Trophoblast cell (in vitro differentiated cells and primary cell): ENCODE measurements around the gene CFAP20DC.
"Not testable (repeated sequence)": the region's sequence is repeated elsewhere in the genome, so short reads cannot be mapped to it uniquely, and the experiment has no call there.

Experiments used
- DNase-seq, 2 donors: peaks; one replicate each; pipeline ENCODE4 v3.0.0-alpha.2; 2016
- H2AFZ ChIP-seq: 2 replicates; pipeline ENCODE4 v1.6.1; 2013; ENCODE audit warnings: low read length, moderate library complexity, mild to moderate bottlenecking; ENCODE audit not compliant: insufficient read depth, poor library complexity
- H2AK5ac ChIP-seq: 2 replicates; pipeline ENCODE4 v1.6.1; 2013; ENCODE audit warnings: mild to moderate bottlenecking, low read length
- H2BK120ac ChIP-seq: 2 replicates; pipeline ENCODE4 v1.6.1; 2013; ENCODE audit warnings: low read length, mild to moderate bottlenecking, moderate library complexity; ENCODE audit not compliant: insufficient read depth, poor library complexity
- H2BK12ac ChIP-seq: 2 replicates; pipeline ENCODE4 v1.6.1; 2013; ENCODE audit warnings: mild to moderate bottlenecking, low read length, moderate library complexity
- H2BK5ac ChIP-seq: 2 replicates; pipeline ENCODE4 v1.6.1; 2013; ENCODE audit warnings: low read length, low read depth, moderate library complexity, mild to moderate bottlenecking; ENCODE audit not compliant: poor library complexity
- H3K14ac ChIP-seq: 2 replicates; pipeline ENCODE4 v1.6.1; 2013; ENCODE audit warnings: mild to moderate bottlenecking, low read length
- H3K18ac ChIP-seq: 2 replicates; pipeline ENCODE4 v1.6.1; 2013; ENCODE audit warnings: mild to moderate bottlenecking, low read length
- H3K23ac ChIP-seq: 2 replicates; pipeline ENCODE4 v1.6.1; 2013; ENCODE audit warnings: low read length
- H3K27ac ChIP-seq: 2 replicates; pipeline ENCODE4 v1.5.1; 2013; ENCODE audit warnings: low read depth, mild to moderate bottlenecking, inconsistent platforms, low read length, moderate library complexity
- H3K27me3 ChIP-seq: 2 replicates; pipeline ENCODE4 v1.6.1; 2013; ENCODE audit warnings: inconsistent platforms, mild to moderate bottlenecking, low read length, moderate library complexity; ENCODE audit not compliant: insufficient read depth
- H3K36me3 ChIP-seq, 2 experiments: 1 replicate in 1 of 2; 2 replicates in 1 of 2; pipeline ENCODE4 v1.6.1; 2013; ENCODE audit warnings: low read length in 2 of 2, mild to moderate bottlenecking in 2 of 2, moderate library complexity in 1 of 2; ENCODE audit not compliant: insufficient read depth in 2 of 2, control insufficient read depth in 1 of 2
- H3K4ac ChIP-seq: 2 replicates; pipeline ENCODE4 v1.6.1; 2013; ENCODE audit warnings: low read depth, mild to moderate bottlenecking, low read length, moderate library complexity
- H3K4me1 ChIP-seq, 2 experiments: 1 replicate in 1 of 2; 2 replicates in 1 of 2; pipeline ENCODE4 v1.6.1; 2013; ENCODE audit warnings: low read length in 2 of 2, mild to moderate bottlenecking in 2 of 2, moderate library complexity in 1 of 2; ENCODE audit not compliant: insufficient read depth in 2 of 2, control insufficient read depth in 1 of 2
- H3K4me2 ChIP-seq: 2 replicates; pipeline ENCODE4 v1.6.1; 2013; ENCODE audit warnings: inconsistent platforms, mild to moderate bottlenecking, low read length, moderate library complexity
- H3K4me3 ChIP-seq: 2 replicates; pipeline ENCODE4 v1.5.1; 2013; ENCODE audit warnings: mild to moderate bottlenecking, low read depth, low read length, inconsistent platforms
- H3K79me1 ChIP-seq: one replicate; pipeline ENCODE4 v1.6.1; 2013; ENCODE audit warnings: low read length
- H3K79me2 ChIP-seq: 2 replicates; pipeline ENCODE4 v1.6.1; 2013; ENCODE audit warnings: low read length, mild to moderate bottlenecking; ENCODE audit not compliant: control insufficient read depth, insufficient read depth, poor library complexity
- H3K9ac ChIP-seq: 2 replicates; pipeline ENCODE4 v1.6.1; 2013; ENCODE audit warnings: mild to moderate bottlenecking, low read length
- H3K9me3 ChIP-seq: 2 replicates; pipeline ENCODE4 v1.6.1; 2013; ENCODE audit warnings: low read depth, mild to moderate bottlenecking, control low read depth, inconsistent platforms, low read length; ENCODE audit not compliant: insufficient read depth
- H4K12ac ChIP-seq: 2 replicates; pipeline ENCODE4 v1.6.1; 2013; ENCODE audit warnings: low read depth, mild to moderate bottlenecking, low read length, moderate library complexity
- H4K8ac ChIP-seq: 2 replicates; pipeline ENCODE4 v1.6.1; 2013; ENCODE audit warnings: low read depth, mild to moderate bottlenecking, low read length, moderate library complexity
- H4K91ac ChIP-seq: one replicate; pipeline ENCODE4 v1.6.1; 2013; ENCODE audit warnings: low read depth, mild to moderate bottlenecking, low read length, moderate library complexity
- WGBS: extraction: QIAGEN DNeasy Blood & Tissue Kit; methylation state at CpG from one replicate; pipeline ENCODE4 v1.1.7; 2013; ENCODE audit warnings: missing lambda C conversion rate; ENCODE audit not compliant: insufficient read length, insufficient coverage; ENCODE audit errors: extremely low coverage; 5-methylcytosine and 5-hydroxymethylcytosine counted together

Gene CFAP20DC

GRCh38 chr3:58695284-58695683, 354.5 kb downstream of the CFAP20DC start:
- H4K12ac ChIP-seq, H3K14ac ChIP-seq, H2AK5ac ChIP-seq, H3K36me3 ChIP-seq, H3K23ac ChIP-seq, H3K27ac ChIP-seq, H3K79me2 ChIP-seq, H3K18ac ChIP-seq, H3K9me3 ChIP-seq, H4K8ac ChIP-seq, H3K27me3 ChIP-seq, H3K4ac ChIP-seq, DNase-seq, H3K4me2 ChIP-seq, H2BK120ac ChIP-seq, H3K4me3 ChIP-seq, H2AFZ ChIP-seq, H4K91ac ChIP-seq, H3K79me1 ChIP-seq, H2BK12ac ChIP-seq, H3K4me1 ChIP-seq, H3K9ac ChIP-seq, H2BK5ac ChIP-seq: not testable (repeated sequence)
- no CpG with 5 or more reads among the region's 4 CpGs for WGBS

- no peaks in the 10 kb centered on the region for H3K4me1 ChIP-seq
- H3K36me3 ChIP-seq, result no peaks in the 10 kb centered on the region
- H3K79me1 ChIP-seq, result no peaks in the 10 kb centered on the region
- peaks cover 4% of the 10 kb centered on the region for H3K9me3 ChIP-seq
- no peak overlapping the region for H3K9ac ChIP-seq
- H4K12ac ChIP-seq, result no peak overlapping the region
- no peak overlapping the region for H3K14ac ChIP-seq
- no peak overlapping the region for H2AFZ ChIP-seq
- no peak overlapping the region for H3K18ac ChIP-seq
- H3K27me3 ChIP-seq, result no peaks in the 10 kb centered on the region
- H2BK12ac ChIP-seq, result no peak overlapping the region
- H3K4ac ChIP-seq, result no peak overlapping the region
- no peak overlapping the region for H3K27ac ChIP-seq
- no peak overlapping the region for H3K23ac ChIP-seq
- WGBS, result no CpG with 5 or more reads among the region's 7 CpGs
- no peak overlapping the region for H2AK5ac ChIP-seq
- no peak overlapping the region for H4K8ac ChIP-seq
- H3K4me3 ChIP-seq, result no peak overlapping the region
- no peak overlapping the region for H2BK5ac ChIP-seq
- H3K79me2 ChIP-seq, result no peaks in the 10 kb centered on the region
- no peak overlapping the region for H3K4me2 ChIP-seq
- H4K91ac ChIP-seq, result no peak overlapping the region
- H2BK120ac ChIP-seq, result no peak overlapping the region
- DNase-seq, result no peak
Measured at GRCh38 chr3:58693940-58694850, 355.6 kb downstream of the CFAP20DC start.

DNA sequence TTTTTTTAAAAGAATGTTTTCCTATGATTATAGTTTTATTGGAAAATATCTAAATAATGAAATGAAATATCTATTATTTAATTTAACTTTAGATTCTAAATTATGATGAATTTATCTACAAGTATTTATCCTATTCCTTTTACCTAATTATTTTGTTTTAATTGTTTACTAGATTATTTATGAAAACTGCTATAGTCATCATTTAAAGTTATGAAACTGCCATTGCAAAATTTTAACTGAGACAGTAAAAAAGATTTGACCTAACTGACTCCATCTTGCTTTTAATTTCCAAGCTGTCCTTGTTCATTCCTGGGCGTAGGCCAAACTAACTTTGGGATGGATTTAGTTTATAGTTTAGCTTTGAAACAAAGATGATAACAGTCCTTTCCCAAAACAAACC, 357.3 kb downstream of the CFAP20DC start:
- Histone ChIP-seq H3K23ac (no peak overlapping the region), H2BK5ac (no peak overlapping the region)
- DNase-seq, result no peak

More for the DNA sequence above, 357.3 kb downstream of the CFAP20DC start:
- Histone ChIP-seq H3K36me3 (no peaks in the 10 kb centered on the region), H4K91ac (no peak overlapping the region), H4K12ac (no peak overlapping the region), H3K79me1 (no peaks in the 10 kb centered on the region), H3K79me2 (no peaks in the 10 kb centered on the region), H2BK12ac (no peak overlapping the region), H3K9ac (no peak overlapping the region), H2AK5ac (no peak overlapping the region), H4K8ac (no peak overlapping the region), H3K9me3 (peaks cover 7% of the 10 kb centered on the region), H3K4me3 (no peak overlapping the region), H3K4me2 (no peak overlapping the region), H3K4me1 (no peaks in the 10 kb centered on the region), H3K14ac (no peak overlapping the region), H2BK120ac (no peak overlapping the region), H3K27ac (no peak overlapping the region), H2AFZ (no peak overlapping the region), H3K4ac (no peak overlapping the region), H3K27me3 (no peaks in the 10 kb centered on the region), H3K18ac (no peak overlapping the region)
- WGBS, result no CpG with 5 or more reads among the region's 1 CpG
